GM12878 (cell line): ENCODE data around the gene ZNF628. TPM values are rescaled to one million over a fixed set of nuclear protein-coding genes. Genes with fewer than 3 reads are reported as not detected.

Experiments
- ATAC-seq: fragments of 200-7000 bp; cut with Tn5 transposase; 3 replicates; pipeline ENCODE4 v1.9.1; 2020; ENCODE audit warnings: mild to moderate bottlenecking, moderate library complexity
- BruUV-seq: library from RNA; stranded (reverse); fragments of 400-500 nt; replicated peaks from 2 replicates; lab custom pipeline; 2021; lab: Mats Ljungman, UMichigan
- CTCF ChIA-PET: fragments of 300-600 bp; sonication (Branson Sonifier 250); formaldehyde crosslinking; extraction: SDS; loops from one replicate; lab custom pipeline; 2021; ENCODE audit warnings: inconsistent platforms; lab: Yijun Ruan, JAX
- POLR2A ChIA-PET: fragments of 350-600 bp; formaldehyde crosslinking; extraction: SDS; loops from one replicate; lab custom pipeline; 2021; ENCODE audit warnings: inconsistent platforms; lab: Charles Lee
- RAD21 ChIA-PET: fragments of 300-600 bp; sonication (Branson Sonifier 250); formaldehyde crosslinking; loops from one replicate; lab custom pipeline; 2023; ENCODE audit warnings: antibody characterized with exemption; ENCODE audit not compliant: unreplicated experiment; lab: Charles Lee
- SMC1A ChIA-PET: fragments of 300-600 bp; sonication (Branson Sonifier 250); formaldehyde crosslinking; loops from one replicate; lab custom pipeline; 2023; ENCODE audit not compliant: unreplicated experiment, uncharacterized antibody; lab: Charles Lee
- DNase-seq: peaks from one replicate; pipeline ENCODE4 v3.0.0-alpha.2; 2011; ENCODE audit warnings: low read depth, low spot score
- FAIRE-seq: peaks from 3 replicates; lab custom pipeline; 2011; peaks lifted over from hg19 to GRCh38; lab: Jason Lieb, UNC
- H2AFZ ChIP-seq: 2 replicates; pipeline ENCODE4 v1.6.0; 2011; ENCODE audit warnings: low read depth, low read length, control low read depth; ENCODE audit not compliant: control insufficient read depth
- H3K27ac ChIP-seq: 2 replicates; pipeline ENCODE4 v1.5.1; 2011; ENCODE audit warnings: control low read depth; ENCODE audit not compliant: control insufficient read depth, insufficient read depth
- H3K27me3 ChIP-seq, 2 experiments: replicated peaks in 1 of 2; 2 replicates each; pipeline versions ENCODE4 v1.6.0 to v1.6.1; 2011; ENCODE audit warnings: low read length in 1 of 2; ENCODE audit not compliant: control insufficient read depth in 2 of 2, insufficient read depth in 2 of 2
- H3K36me3 ChIP-seq, 2 experiments: 2 replicates each; pipeline ENCODE4 v1.5.1; 2011; ENCODE audit warnings: low read length in 1 of 2; ENCODE audit not compliant: control insufficient read depth in 2 of 2, insufficient read depth in 2 of 2
- H3K4me1 ChIP-seq: 2 replicates; pipeline ENCODE4 v1.6.1; 2011; ENCODE audit warnings: mild to moderate bottlenecking, low read length, moderate library complexity, mixed read lengths; ENCODE audit not compliant: control insufficient read depth, insufficient read depth
- H3K4me2 ChIP-seq: 2 replicates; pipeline ENCODE4 v1.6.0; 2011; ENCODE audit warnings: control low read depth; ENCODE audit not compliant: control insufficient read depth, insufficient read depth
- H3K4me3 ChIP-seq: fragments of 200-600 bp; sonication (generic); 2 replicates; pipeline ENCODE4 v1.5.1; 2016
- H3K79me2 ChIP-seq: 2 replicates; pipeline ENCODE4 v1.6.0; 2011; ENCODE audit warnings: low read length; ENCODE audit not compliant: control insufficient read depth, insufficient read depth
- H3K9ac ChIP-seq: 2 replicates; pipeline ENCODE4 v1.8.0; 2011; ENCODE audit warnings: low read length, control low read depth, mixed read lengths; ENCODE audit not compliant: control insufficient read depth, insufficient read depth
- H3K9me3 ChIP-seq: replicated peaks from 3 replicates; pipeline ENCODE4 v1.5.1; 2011; ENCODE audit warnings: mild to moderate bottlenecking, low read length; ENCODE audit not compliant: control insufficient read depth, insufficient read depth
- H4K20me1 ChIP-seq: 2 replicates; pipeline ENCODE4 v1.6.0; 2011; ENCODE audit not compliant: control insufficient read depth, insufficient read depth
- E4F1 ChIP-seq: fragments of 450-650 bp; IDR thresholded peaks from 2 replicates; pipeline ENCODE4 v1.6.1; 2018; ENCODE audit warnings: borderline replicate concordance, mild to moderate bottlenecking; ENCODE audit not compliant: partially characterized antibody
- FOS ChIP-seq: IDR thresholded peaks from 3 replicates; pipeline ENCODE4 v1.6.1; 2011; ENCODE audit warnings: borderline replicate concordance; ENCODE audit not compliant: insufficient read length; ENCODE audit errors: extremely low read depth
- FOXM1 ChIP-seq: IDR thresholded peaks from 2 replicates; pipeline ENCODE4 v1.6.1; 2012; ENCODE audit warnings: low read depth, mild to moderate bottlenecking, inconsistent platforms, low read length, moderate library complexity
- HDAC6 ChIP-seq: fragments of 200-600 bp; sonication (generic); IDR thresholded peaks from one replicate; pipeline ENCODE4 v1.8.0; 2017; ENCODE audit warnings: antibody characterized with exemption; ENCODE audit not compliant: unreplicated experiment
- HDGF ChIP-seq: fragments of 450-650 bp; IDR thresholded peaks from 2 replicates; pipeline ENCODE4 v1.6.1; 2016; ENCODE audit warnings: antibody characterized with exemption
- KAT2A ChIP-seq: conservative IDR thresholded peaks from 2 replicates; pipeline ENCODE4 v1.6.1; 2011; ENCODE audit warnings: low read depth, low read length; ENCODE audit not compliant: control insufficient read depth
- KDM1A ChIP-seq: fragments of 200-600 bp; sonication (generic); IDR thresholded peaks from 2 replicates; pipeline ENCODE4 v1.6.1; 2016; ENCODE audit warnings: borderline replicate concordance
- NKRF ChIP-seq: fragments of 450-650 bp; conservative IDR thresholded peaks from 2 replicates; pipeline ENCODE4 v1.6.1; 2017; ENCODE audit warnings: mild to moderate bottlenecking, moderate library complexity
- PRDM15 ChIP-seq: fragments of 450-650 bp; formaldehyde crosslinking; IDR thresholded peaks from 2 replicates; pipeline ENCODE4 v1.4.0; 2020; ENCODE audit warnings: mild to moderate bottlenecking, moderate library complexity
- RB1 ChIP-seq: fragments of 450-650 bp; formaldehyde crosslinking; IDR thresholded peaks from 2 replicates; pipeline ENCODE4 v1.6.1; 2017; ENCODE audit warnings: mild to moderate bottlenecking, borderline replicate concordance
- USF2 ChIP-seq: IDR thresholded peaks from 2 replicates; pipeline ENCODE4 v1.6.1; 2011; ENCODE audit warnings: low read depth, low read length, improper control_type of control experiment, borderline replicate concordance
- WGBS: methylation state at CpG from one replicate; pipeline ENCODE4 v1.1.6; 2016; ENCODE audit warnings: low lambda C conversion rate; ENCODE audit not compliant: insufficient replicate concordance, insufficient coverage; ENCODE audit errors: missing lambda C conversion rate; 5-methylcytosine and 5-hydroxymethylcytosine counted together
- in situ Hi-C: fragments of 300-500 bp; cut with MboI; formaldehyde crosslinking; loops from 9 replicates; pipeline ENCODE4 v1.14.3; 2018; ENCODE audit warnings: mixed read lengths
- intact Hi-C: fragments of 100-400 bp; cut with micrococcal nuclease; formaldehyde crosslinking; loops from one replicate; pipeline ENCODE4 v1.14.2; 2022; ENCODE audit not compliant: unreplicated experiment
- polyA plus RNA-seq, 11 experiments: library from polyadenylated mRNA; depleted of rRNA in 4 of 11; unstranded in 6 of 11; stranded (reverse) in 5 of 11; fragments of >200 nt; fragmentation: Nextera tagmentation in 4 of 11; fragmentation: Illumina TruSeq in 1 of 11; extraction: Ambion mirVana in 4 of 11; extraction: Trizol in 1 of 11; gene quantifications; 1 replicate in 1 of 11; 2 replicates in 10 of 11; pipeline versions ENCODE4 v1.2.1 to v1.2.3, GENCODE V29; 2011 to 2016; ENCODE audit warnings: inconsistent platforms in 2 of 11, missing spikeins in 2 of 11, low read depth in 1 of 11
- total RNA-seq, 4 experiments: library from RNA; depleted of rRNA in 3 of 4; stranded (reverse); fragments of >200 nt in 3 of 4; fragmentation: Illumina TruSeq in 1 of 4; extraction: Trizol in 1 of 4; gene quantifications; 2 replicates each; pipeline versions ENCODE4 v1.2.1 to v1.2.3, GENCODE V29; 2013 to 2021

Gene ZNF628
- total and polyA plus RNA-seq, 10 of the 15 experiments (the other 5 are each of a cell fraction or from before 2014, with no cell fraction given), result 0.04 to 11.3 (median 1.6) TPM; not detected in 1

- no peak for TF ChIP-seq NKRF
- TF ChIP-seq HDGF, result no peak
Measured at GRCh38 chr19:55504252-55504603, 27.8 kb downstream of the ZNF628 start (continued).

- no peak overlapping the region for H3K9ac ChIP-seq
- no peak overlapping the region for H3K4me3 ChIP-seq
- FAIRE-seq (no peak), ATAC-seq (no peak), DNase-seq (no peak)
- TF ChIP-seq KDM1A (no peak), FOS (no peak), FOXM1 (no peak), HDAC6 (no peak), USF2 (no peak), PRDM15 (no peak), RB1 (no peak), KAT2A (no peak), E4F1 (no peak)
- no peaks in the 10 kb centered on the region for H3K27me3 ChIP-seq
- SMC1A ChIA-PET, result interaction anchor here (0.7 to 2.4 kb wide), 6 partner anchors 9 to 121 kb away, joined by 3 to 19 read pairs (median 5); partner anchors contain the start of gene ZNF628
- intact Hi-C loops (loop anchor here (1.0 kb wide), 1 partner anchor 37 kb away; no protein-coding TSS in a partner anchor), in situ Hi-C loops (no loop called here)
- no peaks in the 10 kb centered on the region for H3K9me3 ChIP-seq
- no peak overlapping the region for H3K27ac ChIP-seq
- no peaks in the 10 kb centered on the region for H3K79me2 ChIP-seq
- peaks cover 5% of the 10 kb centered on the region for H3K4me1 ChIP-seq
- no peak overlapping the region for H2AFZ ChIP-seq
- H3K4me2 ChIP-seq, result no peak overlapping the region
- POLR2A ChIA-PET, result no interaction called here
- 48% methylated on average over 11 of the region's 11 CpGs for WGBS
- CTCF ChIA-PET, result interaction anchor here (0.7 to 3.7 kb wide), 20 partner anchors 10 to 364 kb away, joined by 3 to 88 read pairs (median 16); partner anchors contain the start of genes ISOC2, NAT14, SSC5D and ZNF628
- BruUV-seq, result no TSS peak
- no peaks in the 10 kb centered on the region for H3K36me3 ChIP-seq
- RAD21 ChIA-PET, result interaction anchor here (1.5 to 1.7 kb wide), 4 partner anchors 28 to 387 kb away, joined by 6 to 21 read pairs (median 7); partner anchors contain the start of genes PPP1R12C, ZNF628 and ZNF784
- H4K20me1 ChIP-seq, result no peaks in the 10 kb centered on the region
Measured at GRCh38 chr19:55504981-55505380, 28.6 kb downstream of the ZNF628 start.
